Measurements from ENCODE around the gene HAGH. TPM values are rescaled to one million over a fixed set of nuclear protein-coding genes. Genes with fewer than 3 reads are reported as not detected.

The HAGH gene
- 50.2 and 86.0 TPM in 2 replicates for total RNA-seq

DNA sequence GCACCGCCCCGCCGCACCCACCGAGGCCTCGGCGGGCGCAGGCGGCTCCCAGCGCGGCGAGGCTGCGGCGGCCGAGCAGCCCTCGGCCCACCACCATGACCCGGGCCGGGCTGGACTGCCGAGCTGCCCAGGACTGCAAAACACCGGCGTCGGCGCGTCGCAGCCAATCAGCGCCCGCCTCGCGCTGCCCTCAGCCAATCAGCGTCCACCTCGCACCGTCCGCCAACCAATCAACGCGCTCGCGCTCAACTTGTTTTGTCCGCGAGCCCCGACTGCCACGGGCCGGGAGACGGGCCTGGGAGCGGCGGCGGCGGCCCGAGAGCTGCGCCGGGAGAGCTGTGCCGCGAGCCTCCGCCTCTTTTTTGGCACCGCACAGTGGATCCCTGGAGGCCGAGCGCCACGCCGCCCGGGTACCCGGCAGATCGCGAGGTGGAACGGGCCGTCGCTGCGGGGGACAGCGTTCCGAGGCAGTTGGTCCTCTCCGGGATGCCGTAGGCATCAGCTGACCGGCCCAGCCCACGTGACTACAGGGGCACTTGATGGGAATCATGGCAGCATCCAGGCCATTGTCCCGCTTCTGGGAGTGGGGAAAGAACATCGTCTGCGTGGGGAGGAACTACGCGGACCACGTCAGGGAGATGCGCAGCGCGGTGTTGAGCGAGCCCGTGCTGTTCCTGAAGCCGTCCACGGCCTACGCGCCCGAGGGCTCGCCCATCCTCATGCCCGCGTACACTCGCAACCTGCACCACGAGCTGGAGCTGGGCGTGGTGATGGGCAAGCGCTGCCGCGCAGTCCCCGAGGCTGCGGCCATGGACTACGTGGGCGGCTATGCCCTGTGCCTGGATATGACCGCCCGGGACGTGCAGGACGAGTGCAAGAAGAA lies at the start of gene HAGH, which contains the start of gene FAHD1:
Gene HAGH (minus strand): TSS at position 135 of the 883 bp plus-strand sequence. CDS start 38 bp downstream, at position 97.
Gene FAHD1 (plus strand): TSS at position 516 of the 883 bp plus-strand sequence. CDS start 33 bp downstream, at position 549.

DNA sequence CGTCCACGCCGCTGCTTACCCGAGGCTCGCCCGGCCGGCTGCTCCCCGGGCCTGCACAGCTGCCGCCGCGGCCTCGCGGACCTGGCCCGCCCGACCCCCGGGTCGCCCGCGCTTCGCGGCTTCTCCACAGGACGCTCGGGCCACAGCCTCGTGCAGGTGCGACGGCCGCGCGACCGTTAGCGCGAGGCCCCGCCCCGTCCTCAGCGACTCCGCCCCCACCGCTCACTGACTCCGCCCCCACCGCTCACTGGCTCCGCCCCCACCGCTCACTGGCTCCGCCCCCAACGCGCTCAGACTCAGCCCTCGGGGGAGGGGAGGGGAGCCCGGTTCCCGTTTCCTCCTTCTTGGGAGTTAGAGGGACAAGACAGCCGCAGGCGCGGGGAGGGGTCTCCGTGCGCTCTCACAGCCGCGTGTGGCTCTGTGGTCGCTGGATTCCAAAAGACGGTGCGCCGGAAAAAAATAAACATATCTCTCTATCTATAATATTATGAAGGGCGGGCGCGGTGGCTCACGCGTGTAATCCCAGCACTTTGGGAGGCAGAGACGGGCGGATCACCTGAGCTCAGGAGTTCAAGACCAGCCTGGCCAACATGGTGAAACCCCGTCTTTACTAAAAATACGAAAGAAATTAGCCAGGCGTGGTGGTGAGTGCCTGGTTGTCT lies 45.5 kb upstream of the HAGH start, which contains the start of gene MEIOB:
Gene MEIOB (minus strand): TSS at position 191 of the 662 bp plus-strand sequence. CDS start 3,989 bp downstream, outside the sequence.

DNA sequence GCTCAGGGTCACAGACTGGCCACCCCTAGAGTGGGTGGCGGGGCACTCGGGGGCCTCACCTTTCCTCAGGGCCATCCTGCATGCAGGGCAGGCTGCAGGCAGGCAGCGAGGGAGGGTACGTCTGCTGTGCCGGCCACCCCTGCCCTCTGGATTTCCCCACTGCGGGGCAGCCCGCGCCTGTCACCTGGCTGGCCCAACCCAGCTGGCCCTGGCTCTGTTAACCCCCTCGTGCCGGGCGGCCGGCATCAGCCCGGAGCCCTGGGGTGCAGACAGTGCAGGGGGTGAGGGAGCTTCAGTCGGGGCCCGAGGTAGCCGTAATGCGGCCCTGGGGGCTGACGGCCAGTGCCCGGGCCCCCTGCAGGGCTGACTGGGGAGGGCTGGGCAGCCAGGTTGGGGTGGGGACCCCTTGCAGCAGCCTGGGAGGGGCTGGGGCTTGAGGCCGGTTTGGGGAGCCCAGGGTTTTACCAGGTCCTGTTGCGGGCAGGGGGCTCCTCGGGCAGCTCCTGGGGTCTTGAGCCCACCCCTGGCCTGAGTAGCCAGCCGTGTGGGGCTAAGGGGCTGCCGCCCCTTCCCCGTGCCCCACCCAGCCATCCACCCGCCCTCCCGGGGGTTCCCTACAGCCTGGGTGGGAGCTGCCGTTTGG lies 32.9 kb downstream of the HAGH start, which contains the start of gene IGFALS:
Gene IGFALS (minus strand): TSS at position 128 of the 643 bp plus-strand sequence. CDS start 53 bp downstream, at position 75.

DNA sequence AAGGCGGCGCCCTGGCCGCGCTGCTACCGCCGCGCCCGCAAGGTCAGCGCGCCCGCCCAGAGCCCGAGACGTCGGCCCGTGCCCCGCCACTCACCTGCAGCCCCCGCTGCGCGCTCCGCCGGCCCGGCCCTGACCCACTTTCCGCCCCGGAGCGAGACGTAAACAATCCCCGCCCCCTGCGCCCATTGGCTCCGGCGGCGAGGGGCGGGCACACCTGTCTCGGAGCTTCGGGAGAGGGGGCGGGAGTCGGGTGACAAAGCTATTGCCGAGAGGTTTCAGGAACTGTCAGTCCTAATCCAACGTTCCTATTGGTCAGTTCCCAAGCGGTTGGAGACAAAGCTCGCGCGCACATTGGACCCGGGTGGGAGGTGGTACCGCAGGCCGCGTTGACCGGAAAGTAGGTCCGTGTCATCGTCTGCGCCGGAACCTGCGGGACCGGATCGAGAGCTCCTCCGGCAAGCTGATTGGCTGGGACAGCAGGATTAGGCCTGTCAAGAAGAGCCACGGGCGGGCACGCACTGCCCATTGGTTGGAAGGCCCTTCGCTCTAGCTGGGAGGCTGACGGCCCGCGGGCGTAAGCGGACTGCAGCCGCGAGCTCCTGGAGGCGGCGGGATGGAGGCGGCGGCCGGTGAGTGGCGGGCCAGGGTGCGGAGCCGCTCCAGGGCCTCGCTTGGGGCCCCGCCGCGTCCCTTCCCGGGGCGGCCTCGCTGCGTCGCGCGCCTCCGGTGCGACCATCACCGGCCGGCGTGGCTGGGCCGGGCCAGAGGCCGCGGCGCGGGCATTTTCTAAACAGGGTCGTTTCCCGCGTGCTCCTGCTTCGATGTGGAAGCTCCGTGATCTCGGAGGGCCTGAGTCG lies 44.0 kb downstream of the HAGH start, which contains the start of the genes NUBP2 and SPSB3:
Gene NUBP2 (plus strand): TSS at position 553 of the 857 bp plus-strand sequence. CDS start 61 bp downstream, at position 614.
Gene SPSB3 (minus strand): TSS at position 164 of the 857 bp plus-strand sequence. CDS start 1,088 bp downstream, outside the sequence.

DNA sequence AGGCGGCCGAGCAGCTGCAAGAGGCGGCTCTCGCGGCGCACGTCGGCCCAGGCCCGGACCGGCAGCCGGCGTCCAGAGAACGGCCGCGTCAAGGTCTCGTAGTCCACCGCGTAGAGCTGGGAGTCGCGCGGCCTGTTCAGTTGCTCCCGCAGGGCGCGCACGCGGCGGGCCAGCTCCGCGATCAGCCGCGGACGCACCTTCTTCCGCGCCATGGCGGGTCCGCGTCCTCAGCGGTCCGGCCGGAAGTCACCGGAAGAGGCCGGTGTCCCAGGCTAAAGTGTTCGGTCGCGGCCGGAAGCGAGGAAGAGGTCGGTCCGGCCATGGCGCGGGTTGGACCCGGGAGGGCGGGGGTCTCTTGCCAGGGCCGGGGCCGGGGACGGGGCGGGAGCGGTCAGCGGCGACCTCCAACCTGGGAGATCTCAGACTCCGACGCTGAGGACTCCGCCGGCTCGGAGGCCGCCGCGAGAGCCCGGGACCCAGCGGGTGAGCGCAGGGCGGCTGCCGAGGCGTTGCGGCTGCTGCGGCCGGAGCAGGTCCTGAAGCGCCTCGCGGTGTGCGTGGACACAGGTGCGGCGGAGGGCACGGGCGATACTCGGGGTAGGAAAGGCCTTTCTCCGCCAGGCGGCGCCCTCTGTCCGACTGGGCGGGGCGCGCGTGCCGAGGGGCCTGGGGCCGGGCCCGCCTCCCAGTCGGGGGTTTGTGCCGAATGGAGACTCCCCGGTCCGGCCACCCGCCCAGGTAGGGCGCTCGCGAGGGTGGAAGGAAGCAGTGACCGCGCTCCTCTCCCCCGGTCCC lies 53.5 kb downstream of the HAGH start, which contains the start of gene MRPS34:
Gene MRPS34 (minus strand): TSS at position 227 of the 795 bp plus-strand sequence. CDS start 15 bp downstream, at position 212.

DNA sequence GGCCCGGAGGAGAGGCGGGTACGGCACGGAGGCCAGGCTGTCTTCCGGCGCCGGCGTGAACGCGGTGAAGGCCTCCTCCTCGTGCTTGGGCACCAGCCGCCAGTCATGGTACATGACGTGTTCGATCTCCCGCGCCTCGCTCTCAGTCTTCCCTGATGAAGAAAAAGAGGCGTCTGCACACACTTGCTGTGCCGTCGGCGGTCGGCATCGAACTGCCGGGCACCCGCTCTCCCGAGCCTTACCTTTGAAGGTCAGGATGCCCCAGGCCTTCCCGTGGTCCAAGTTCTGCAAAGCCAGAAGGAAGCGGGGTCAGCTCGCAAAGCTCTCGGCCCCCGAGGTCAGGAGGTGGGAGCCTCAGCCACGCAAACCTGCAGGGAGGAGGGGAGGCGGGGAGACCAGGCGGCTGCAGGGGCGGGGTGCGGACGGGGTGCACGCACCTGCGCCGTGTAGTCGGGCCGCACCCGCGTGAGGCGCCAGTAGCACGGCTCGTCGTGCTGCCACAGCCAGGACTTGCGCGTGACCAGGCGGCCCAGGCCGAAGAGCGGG lies 54.2 kb downstream of the HAGH start, which contains the start of gene EME2:
Gene EME2 (plus strand): TSS at position 449 of the 546 bp plus-strand sequence. CDS start 418 bp downstream, outside the sequence.

DNA sequence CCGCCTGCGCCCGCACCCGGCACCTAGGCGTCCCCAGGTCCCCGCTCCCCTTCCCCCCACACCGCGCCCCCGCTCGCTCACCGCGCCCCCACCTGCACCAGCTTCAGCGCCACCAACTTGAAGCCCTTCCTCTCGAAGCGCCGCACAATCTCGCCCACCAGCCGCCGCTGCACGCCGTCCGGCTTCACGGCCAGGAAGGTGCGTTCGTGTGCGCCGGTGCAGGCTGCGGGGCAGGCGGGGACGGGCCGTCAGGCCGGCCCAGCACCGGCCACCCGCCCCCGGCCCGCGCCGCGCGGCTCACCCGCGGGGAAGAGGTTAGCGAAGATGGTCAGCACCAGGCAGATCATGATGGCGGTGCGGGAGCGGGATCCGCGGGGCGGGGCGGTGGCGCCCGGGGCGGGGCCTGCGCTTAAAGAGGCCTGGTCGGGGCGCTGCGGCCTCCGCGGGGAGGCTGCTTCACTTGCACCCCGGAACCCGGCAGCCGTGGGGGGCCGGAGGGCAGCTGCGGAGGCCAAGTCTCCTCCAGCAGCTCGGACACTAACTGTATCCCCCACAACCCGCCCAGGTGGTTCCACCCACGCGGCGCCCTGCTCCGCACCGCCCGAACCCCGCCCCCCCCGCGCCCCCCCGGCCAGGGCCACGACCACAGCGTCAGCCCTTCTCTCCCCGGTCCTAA lies 55.3 kb downstream of the HAGH start, which contains the start of gene NME3:
Gene NME3 (minus strand): TSS at position 356 of the 676 bp plus-strand sequence. CDS start 9 bp downstream, at position 347.

Other genes starting within 250 kb of the HAGH start
- gene IFT140, start 214.8 kb downstream of the HAGH start, total RNA-seq, result 40.2 and 47.0 TPM in 2 replicates
- gene CRAMP1, start 214.5 kb downstream of the HAGH start, total RNA-seq, result 8.7 and 10.2 TPM in 2 replicates
- 32.5 and 36.1 TPM in 2 replicates for gene JPT2, start 148.5 kb downstream of the HAGH start, total RNA-seq
- 34.4 and 48.0 TPM in 2 replicates for gene MAPK8IP3, start 120.6 kb downstream of the HAGH start, total RNA-seq
- 45.3 and 61.7 TPM in 2 replicates for gene NME3, start 55.3 kb downstream of the HAGH start, total RNA-seq
- gene EME2, start 54.0 kb downstream of the HAGH start, total RNA-seq, result 8.5 and 15.9 TPM in 2 replicates
- gene MRPS34, start 53.7 kb downstream of the HAGH start, total RNA-seq, result 42.2 and 57.1 TPM in 2 replicates
- 30.7 and 34.6 TPM in 2 replicates for gene SPSB3, start 44.3 kb downstream of the HAGH start, total RNA-seq
- gene NUBP2, start 43.9 kb downstream of the HAGH start, total RNA-seq, result 43.3 and 54.7 TPM in 2 replicates
- gene IGFALS, start 33.1 kb downstream of the HAGH start, total RNA-seq, result 0.17 TPM in 1 of 2 replicates, not detected in the other
- 59.8 and 96.2 TPM in 2 replicates for gene FAHD1, start 381 bp upstream of the HAGH start, total RNA-seq
- gene MEIOB, start 45.3 kb upstream of the HAGH start, total RNA-seq, result not detected in 2 replicates
- not detected in 2 replicates for gene HS3ST6, start 91.6 kb upstream of the HAGH start, total RNA-seq
- 5.0 and 7.1 TPM in 2 replicates for gene MSRB1, start 116.4 kb upstream of the HAGH start, total RNA-seq
- gene RPL3L, start 127.9 kb upstream of the HAGH start, total RNA-seq, result 0.07 TPM in 1 of 2 replicates, not detected in the other
- gene NDUFB10, start 132.7 kb upstream of the HAGH start, total RNA-seq, result 123 and 126 TPM in 2 replicates
- 1,723 and 1,779 TPM in 2 replicates for gene RPS2, start 138.0 kb upstream of the HAGH start, total RNA-seq
- not detected in 2 replicates for gene RNF151, start 140.0 kb upstream of the HAGH start, total RNA-seq
- gene TBL3, start 145.2 kb upstream of the HAGH start, total RNA-seq, result 43.1 and 56.3 TPM in 2 replicates
- gene NOXO1, start 154.6 kb upstream of the HAGH start, total RNA-seq, result not detected in 2 replicates
- 8.1 and 15.1 TPM in 2 replicates for gene GFER, start 157.4 kb upstream of the HAGH start, total RNA-seq
- gene SYNGR3, start 163.1 kb upstream of the HAGH start, total RNA-seq, result 4.0 and 12.5 TPM in 2 replicates
- 16.4 and 29.0 TPM in 2 replicates for gene ZNF598, start 183.0 kb upstream of the HAGH start, total RNA-seq
- 0.85 and 1.0 TPM in 2 replicates for gene NPW, start 193.0 kb upstream of the HAGH start, total RNA-seq
- 66.8 and 76.2 TPM in 2 replicates for gene NHERF2, start 200.1 kb upstream of the HAGH start, total RNA-seq
- 19.2 and 22.6 TPM in 2 replicates for gene NTHL1, start 221.0 kb upstream of the HAGH start, total RNA-seq
- 57.9 and 73.0 TPM in 2 replicates for gene TSC2, start 221.2 kb upstream of the HAGH start, total RNA-seq

Measured in smooth muscle cell of the pulmonary artery (primary cell).